Testis (tissue), 3 donors: Measurements from ENCODE around the gene PCDHA7. TPM values are rescaled to one million over a fixed set of nuclear protein-coding genes. Genes with fewer than 3 reads are reported as not detected.
A peak's percentile ranks its signal among the peaks of the same experiment; 100 is the strongest.
"Not testable (repeated sequence)": the region's sequence is repeated elsewhere in the genome, so short reads cannot be mapped to it uniquely, and the experiment has no call there.

Experiments used
- DNase-seq: peaks from one replicate; pipeline ENCODE4 v3.0.0-alpha.2; 2019
- H3K27ac ChIP-seq, 2 donors: fragments of 200-600 bp; sonication (generic); one replicate each; pipeline ENCODE4 v1.5.1; 2019
- H3K27me3 ChIP-seq: fragments of 200-600 bp; sonication (generic); one replicate; pipeline ENCODE4 v1.5.1; 2019
- H3K36me3 ChIP-seq: fragments of 200-600 bp; sonication (generic); one replicate; pipeline ENCODE4 v1.5.1; 2017; ENCODE audit warnings: low read depth; ENCODE audit errors: missing control alignments
- H3K4me1 ChIP-seq: fragments of 200-600 bp; sonication (generic); one replicate; pipeline ENCODE4 v1.5.1; 2019
- H3K4me3 ChIP-seq, 2 donors: fragments of 200-600 bp; sonication (generic); one replicate each; pipeline ENCODE4 v1.5.1; 2017 to 2019
- H3K9me3 ChIP-seq: fragments of 200-600 bp; sonication (generic); one replicate; pipeline ENCODE4 v1.5.1; 2017
- POLR2A ChIP-seq: fragments of 450-650 bp; IDR thresholded peaks from one replicate; pipeline ENCODE4 v1.6.1; 2017; ENCODE audit warnings: antibody characterized with exemption, mild to moderate bottlenecking, moderate library complexity
- WGBS, 2 donors: methylation state at CpG; one replicate each; pipeline ENCODE4 v1.1.5; 2018; 5-methylcytosine and 5-hydroxymethylcytosine counted together
- intact Hi-C: fragments of 100-400 bp; cut with DNase I; formaldehyde crosslinking; loops from one replicate; pipeline ENCODE4 v1.15.1; 2023; ENCODE audit warnings: low total_unique reads
- polyA plus RNA-seq: library from polyadenylated mRNA; stranded (reverse); fragments of 350-450 nt; fragmentation: Illumina TruSeq; extraction: RNeasy Lipid Tissue Mini Kit (QIAGEN cat#74804); gene quantifications from one replicate; pipeline ENCODE4 v1.2.3, GENCODE V29; 2014; ENCODE audit warnings: low read depth, low replicate concordance; ENCODE audit not compliant: insufficient read depth
- total RNA-seq, 2 donors: library from RNA; depleted of rRNA; stranded (reverse); fragments of >200 nt; gene quantifications; one replicate each; pipeline ENCODE4 v1.2.3, GENCODE V29; 2016
- TF ChIP-seq, protein P1 (sequence below), 3 experiments: fragments of 450-650 bp in 2 of 3; fragments of 200-600 bp in 1 of 3; sonication (generic) in 1 of 3; IDR thresholded peaks; one replicate each; pipeline ENCODE4 v1.5.1; 2016 to 2019; ENCODE audit warnings: antibody characterized with exemption in 3 of 3, mild to moderate bottlenecking in 2 of 3, moderate library complexity in 1 of 3

PCDHA7 gene
- total and polyA plus RNA-seq, 3 donors from 2014 or later = 0.78 to 3.8 (median 2.7) TPM

GRCh38 chr5:140794595-140795258, 39.3 kb upstream of the PCDHA7 start, which contains the start of gene PCDHA2:
PCDHA2 (plus strand) TSS chr5:140794852.
- H3K4me3 ChIP-seq = peak within 1 kb of the TSS in 1 of 2 donors; percentile 31
- peaks cover 3% of the 10 kb centered on the region for H3K27me3 ChIP-seq
- H3K36me3 ChIP-seq = no peaks in the 10 kb centered on the region
- H3K9me3 ChIP-seq = no peaks in the 10 kb centered on the region
- no peak within 1 kb of the TSS for H3K27ac ChIP-seq
- intact Hi-C loops = no loop called here
- WGBS, 2 donors = 14 to 22% methylated on average over 10 to 27 of the region's 27 CpGs
- DNase-seq = no peak
- no peaks in the 10 kb centered on the region for H3K4me1 ChIP-seq
- no peak for TF ChIP-seq POLR2A

GRCh38 chr5:140795259-140795641, 38.8 kb upstream of the PCDHA7 start:
- no peak overlapping the region for H3K4me3 ChIP-seq
- no peak overlapping the region for H3K27ac ChIP-seq
- no peaks in the 10 kb centered on the region for H3K27me3 ChIP-seq
- H3K4me1 ChIP-seq = no peaks in the 10 kb centered on the region
- TF ChIP-seq, protein P1, sequence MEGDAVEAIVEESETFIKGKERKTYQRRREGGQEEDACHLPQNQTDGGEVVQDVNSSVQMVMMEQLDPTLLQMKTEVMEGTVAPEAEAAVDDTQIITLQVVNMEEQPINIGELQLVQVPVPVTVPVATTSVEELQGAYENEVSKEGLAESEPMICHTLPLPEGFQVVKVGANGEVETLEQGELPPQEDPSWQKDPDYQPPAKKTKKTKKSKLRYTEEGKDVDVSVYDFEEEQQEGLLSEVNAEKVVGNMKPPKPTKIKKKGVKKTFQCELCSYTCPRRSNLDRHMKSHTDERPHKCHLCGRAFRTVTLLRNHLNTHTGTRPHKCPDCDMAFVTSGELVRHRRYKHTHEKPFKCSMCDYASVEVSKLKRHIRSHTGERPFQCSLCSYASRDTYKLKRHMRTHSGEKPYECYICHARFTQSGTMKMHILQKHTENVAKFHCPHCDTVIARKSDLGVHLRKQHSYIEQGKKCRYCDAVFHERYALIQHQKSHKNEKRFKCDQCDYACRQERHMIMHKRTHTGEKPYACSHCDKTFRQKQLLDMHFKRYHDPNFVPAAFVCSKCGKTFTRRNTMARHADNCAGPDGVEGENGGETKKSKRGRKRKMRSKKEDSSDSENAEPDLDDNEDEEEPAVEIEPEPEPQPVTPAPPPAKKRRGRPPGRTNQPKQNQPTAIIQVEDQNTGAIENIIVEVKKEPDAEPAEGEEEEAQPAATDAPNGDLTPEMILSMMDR (IDR thresholded peaks at IDR 0.05) = no peak
- no peak for TF ChIP-seq POLR2A
- DNase-seq = no peak
- H3K9me3 ChIP-seq = no peaks in the 10 kb centered on the region
- WGBS, 2 donors = 16 to 20% methylated on average over 14 to 15 of the region's 15 CpGs
- intact Hi-C loops = no loop called here
- no peaks in the 10 kb centered on the region for H3K36me3 ChIP-seq

GRCh38 chr5:140796072-140796717, 37.9 kb upstream of the PCDHA7 start:
- H3K27me3 ChIP-seq, DNase-seq, H3K9me3 ChIP-seq, H3K4me3 ChIP-seq, H3K27ac ChIP-seq, H3K36me3 ChIP-seq, intact Hi-C loops, H3K4me1 ChIP-seq: not testable (repeated sequence)
- WGBS, 2 donors = 41 to 50% methylated on average over 39 to 70 of the region's 72 CpGs

DNA sequence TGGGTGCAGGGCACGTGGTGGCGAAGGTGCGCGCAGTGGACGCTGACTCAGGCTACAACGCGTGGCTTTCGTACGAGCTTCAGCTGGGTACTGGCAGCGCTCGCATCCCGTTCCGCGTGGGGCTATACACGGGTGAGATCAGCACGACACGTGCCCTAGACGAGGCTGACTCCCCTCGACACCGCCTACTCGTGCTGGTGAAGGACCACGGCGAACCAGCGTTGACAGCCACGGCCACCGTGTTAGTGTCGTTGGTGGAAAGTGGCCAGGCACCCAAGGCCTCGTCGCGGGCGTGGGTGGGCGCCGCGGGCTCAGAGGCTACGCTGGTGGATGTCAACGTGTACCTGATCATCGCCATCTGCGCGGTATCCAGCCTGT, 37.4 kb upstream of the PCDHA7 start:
- Histone ChIP-seq H3K27ac (no peak overlapping the region), H3K4me3 (no peak overlapping the region), H3K36me3 (no peaks in the 10 kb centered on the region), H3K9me3 (no peaks in the 10 kb centered on the region), H3K27me3 (no peaks in the 10 kb centered on the region), H3K4me1 (no peaks in the 10 kb centered on the region)
- TF ChIP-seq, protein P1 (IDR thresholded peaks at IDR 0.05) = no peak
- no peak for TF ChIP-seq POLR2A
- intact Hi-C loops = no loop called here
- WGBS, 2 donors = 18 to 43% methylated on average over 14 to 33 of the region's 39 CpGs
- no peak for DNase-seq

DNA sequence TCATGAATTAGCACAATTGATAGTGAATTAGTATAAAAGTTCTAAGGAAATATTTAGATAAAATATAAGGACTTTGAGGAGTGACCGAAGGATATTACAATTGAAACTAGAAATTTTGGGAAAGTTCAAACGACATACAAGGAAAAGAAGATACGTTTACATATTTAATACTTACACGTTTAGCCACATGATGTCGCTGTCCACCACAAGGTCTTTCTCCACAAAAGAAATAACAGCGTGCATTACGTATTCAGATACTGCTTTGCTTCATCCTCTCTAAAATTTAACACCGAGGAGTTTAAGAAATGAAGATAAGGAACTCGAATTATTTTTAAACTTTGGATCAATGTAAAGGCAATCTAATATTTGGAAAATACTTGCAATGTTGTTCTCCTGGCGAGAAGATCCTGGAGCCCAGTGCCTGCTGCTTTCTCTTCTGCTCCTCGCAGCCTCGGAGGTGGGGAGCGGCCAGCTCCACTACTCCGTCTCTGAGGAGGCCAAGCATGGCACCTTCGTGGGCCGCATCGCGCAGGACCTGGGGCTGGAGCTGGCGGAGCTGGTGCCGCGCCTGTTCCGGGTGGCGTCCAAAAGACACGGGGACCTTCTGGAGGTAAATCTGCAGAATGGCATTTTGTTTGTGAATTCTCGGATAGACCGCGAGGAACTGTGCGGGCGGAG, 33.1 kb upstream of the PCDHA7 start, which contains the start of gene PCDHA3:
PCDHA3 (plus strand) TSS at position 242 of the 678 bp plus-strand sequence.
- TF ChIP-seq POLR2A = no peak
- TF ChIP-seq, protein P1 (IDR thresholded peaks at IDR 0.05) = peak in 2 of 3 experiments; percentile 27 to 32
- Histone ChIP-seq H3K27ac (no peak within 1 kb of the TSS), H3K4me3 (peak within 1 kb of the TSS; percentile 18 to 47), H3K36me3 (no peaks in the 10 kb centered on the region), H3K9me3 (no peaks in the 10 kb centered on the region), H3K4me1 (no peaks in the 10 kb centered on the region), H3K27me3 (no peaks in the 10 kb centered on the region)
- intact Hi-C loops = no loop called here
- 11 to 14% methylated on average over 24 to 29 of the region's 29 CpGs for WGBS, 2 donors
- DNase-seq = peak; percentile 48
